HEK293 (cell line): Measurements from ENCODE around the gene AAR2.

ENCODE experiments used
- CTCF ChIA-PET: fragments of 350-600 bp; formaldehyde crosslinking; extraction: SDS; loops from one replicate; lab custom pipeline; 2021; ENCODE audit warnings: antibody characterized with exemption; lab: Yijun Ruan, JAX
- POLR2A ChIA-PET: fragments of 300-600 bp; formaldehyde crosslinking; extraction: SDS; loops from one replicate; lab custom pipeline; 2020; ENCODE audit warnings: antibody characterized with exemption, inconsistent platforms; lab: Yijun Ruan, JAX
- H3K27ac ChIP-seq: fragments of 200-500 bp; sonication (Bioruptor generic); 2 replicates; pipeline ENCODE4 v1.5.1; 2014; ENCODE audit warnings: low read depth, low read length, control low read depth, inconsistent platforms; ENCODE audit errors: extremely low read depth
- H3K36me3 ChIP-seq, 2 experiments: fragments of 200-500 bp in 1 of 2; sonication (Bioruptor generic) in 1 of 2; 1 replicate in 1 of 2; 2 replicates in 1 of 2; pipeline ENCODE4 v1.5.1; 2014 to 2017; ENCODE audit warnings: inconsistent platforms in 2 of 2, low read length in 2 of 2; ENCODE audit not compliant: control insufficient read depth in 2 of 2, insufficient read depth in 1 of 2
- H3K4me1 ChIP-seq: fragments of 200-500 bp; sonication (Bioruptor generic); 2 replicates; pipeline ENCODE4 v1.5.1; 2014; ENCODE audit warnings: mild to moderate bottlenecking, low read length, inconsistent platforms; ENCODE audit not compliant: control insufficient read depth, insufficient read depth
- H3K4me3 ChIP-seq: 2 replicates; pipeline ENCODE4 v1.5.1; 2011; ENCODE audit warnings: low read depth, mild to moderate bottlenecking, control low read depth, low read length, moderate library complexity
- H3K9me3 ChIP-seq: fragments of 200-500 bp; sonication (Bioruptor generic); 2 replicates; pipeline ENCODE4 v1.5.1; 2014; ENCODE audit warnings: low read depth, low read length, inconsistent platforms; ENCODE audit not compliant: control insufficient read depth, insufficient read depth
- IKZF3 ChIP-seq: fragments of 450-650 bp; IDR thresholded peaks from 2 replicates; pipeline ENCODE4 v1.5.0; 2018; ENCODE audit warnings: missing biosample characterization, mild to moderate bottlenecking, missing genetic modification characterization, moderate library complexity
- KLF1 ChIP-seq: fragments of 450-650 bp; formaldehyde crosslinking; IDR thresholded peaks from 2 replicates; pipeline ENCODE4 v1.5.1; 2016; ENCODE audit warnings: missing biosample characterization, missing genetic modification characterization
- KLF9 ChIP-seq: fragments of 450-650 bp; formaldehyde crosslinking; IDR thresholded peaks from 2 replicates; pipeline ENCODE4 v1.5.1; 2016; ENCODE audit warnings: missing biosample characterization, missing genetic modification characterization, low read depth
- PRDM4 ChIP-seq: fragments of 450-650 bp; formaldehyde crosslinking; IDR thresholded peaks from 2 replicates; pipeline ENCODE4 v1.5.1; 2017; ENCODE audit warnings: missing biosample characterization, missing genetic modification characterization
- YY1 ChIP-seq: fragments of 450-650 bp; formaldehyde crosslinking; IDR thresholded peaks from 2 replicates; pipeline ENCODE4 v1.5.1; 2018; ENCODE audit warnings: missing biosample characterization, missing genetic modification characterization
- ZBTB1 ChIP-seq: fragments of 450-650 bp; formaldehyde crosslinking; IDR thresholded peaks from 2 replicates; pipeline ENCODE4 v1.5.1; 2016; ENCODE audit warnings: missing biosample characterization, missing genetic modification characterization
- ZBTB21 ChIP-seq: fragments of 450-650 bp; formaldehyde crosslinking; IDR thresholded peaks from 2 replicates; pipeline ENCODE4 v1.5.1; 2017; ENCODE audit warnings: missing biosample characterization, missing genetic modification characterization
- ZBTB48 ChIP-seq: fragments of 450-650 bp; formaldehyde crosslinking; IDR thresholded peaks from 2 replicates; pipeline ENCODE4 v1.5.1; 2016; ENCODE audit warnings: missing biosample characterization, missing genetic modification characterization
- ZNF223 ChIP-seq: fragments of 450-650 bp; formaldehyde crosslinking; IDR thresholded peaks from 2 replicates; pipeline ENCODE4 v1.5.1; 2016; ENCODE audit warnings: missing biosample characterization, missing genetic modification characterization
- ZNF24 ChIP-seq: fragments of 450-650 bp; formaldehyde crosslinking; IDR thresholded peaks from 2 replicates; pipeline ENCODE4 v1.5.1; 2016; ENCODE audit warnings: missing biosample characterization, missing genetic modification characterization
- ZNF292 ChIP-seq: fragments of 450-650 bp; formaldehyde crosslinking; IDR thresholded peaks from 2 replicates; pipeline ENCODE4 v1.5.1; 2016; ENCODE audit warnings: low read depth, missing biosample characterization, missing genetic modification characterization, borderline replicate concordance
- ZNF433 ChIP-seq: fragments of 450-650 bp; formaldehyde crosslinking; IDR thresholded peaks from 2 replicates; pipeline ENCODE4 v1.5.1; 2016; ENCODE audit warnings: missing biosample characterization, missing genetic modification characterization, low read depth
- ZNF510 ChIP-seq: fragments of 450-650 bp; formaldehyde crosslinking; IDR thresholded peaks from 2 replicates; pipeline ENCODE4 v1.5.1; 2018; ENCODE audit warnings: mild to moderate bottlenecking, missing genetic modification characterization, missing biosample characterization; ENCODE audit not compliant: insufficient replicate concordance
- ZNF529 ChIP-seq: fragments of 450-650 bp; formaldehyde crosslinking; IDR thresholded peaks from 2 replicates; pipeline ENCODE4 v1.5.1; 2017; ENCODE audit warnings: missing genetic modification characterization, missing biosample characterization; ENCODE audit not compliant: insufficient replicate concordance
- ZNF530 ChIP-seq: fragments of 450-650 bp; formaldehyde crosslinking; IDR thresholded peaks from 2 replicates; pipeline ENCODE4 v1.5.1; 2016; ENCODE audit warnings: low read depth, missing biosample characterization, missing genetic modification characterization
- ZNF555 ChIP-seq: fragments of 450-650 bp; formaldehyde crosslinking; conservative IDR thresholded peaks from 2 replicates; pipeline ENCODE4 v1.5.1; 2017; ENCODE audit warnings: missing biosample characterization, mild to moderate bottlenecking, missing genetic modification characterization, inconsistent platforms
- ZNF558 ChIP-seq: fragments of 450-650 bp; formaldehyde crosslinking; IDR thresholded peaks from 2 replicates; pipeline ENCODE4 v1.5.1; 2016; ENCODE audit warnings: missing biosample characterization, missing genetic modification characterization
- ZNF610 ChIP-seq: fragments of 450-650 bp; formaldehyde crosslinking; IDR thresholded peaks from 2 replicates; pipeline ENCODE4 v1.5.1; 2016; ENCODE audit warnings: missing biosample characterization, missing genetic modification characterization, borderline replicate concordance
- ZNF624 ChIP-seq: fragments of 450-650 bp; formaldehyde crosslinking; IDR thresholded peaks from 2 replicates; pipeline ENCODE4 v1.5.1; 2017; ENCODE audit warnings: missing biosample characterization, missing genetic modification characterization
- ZNF626 ChIP-seq: fragments of 450-650 bp; sonication (Bioruptor Pico); formaldehyde crosslinking; IDR thresholded peaks from 2 replicates; pipeline ENCODE4 v1.5.1; 2018; ENCODE audit warnings: missing biosample characterization, missing genetic modification characterization, inconsistent platforms
- ZNF654 ChIP-seq: fragments of 450-650 bp; formaldehyde crosslinking; IDR thresholded peaks from 2 replicates; pipeline ENCODE4 v1.5.1; 2016; ENCODE audit warnings: low read depth, missing biosample characterization, missing genetic modification characterization
- ZNF670 ChIP-seq: fragments of 450-650 bp; formaldehyde crosslinking; IDR thresholded peaks from 2 replicates; pipeline ENCODE4 v1.5.1; 2016; ENCODE audit warnings: missing biosample characterization, missing genetic modification characterization, low read depth
- ZNF704 ChIP-seq: fragments of 450-650 bp; formaldehyde crosslinking; IDR thresholded peaks from 2 replicates; pipeline ENCODE4 v1.5.1; 2016; ENCODE audit warnings: missing biosample characterization, missing genetic modification characterization
- ZNF776 ChIP-seq: fragments of 450-650 bp; formaldehyde crosslinking; IDR thresholded peaks from 2 replicates; pipeline ENCODE4 v1.5.0; 2017; ENCODE audit warnings: missing biosample characterization, missing genetic modification characterization, borderline replicate concordance
- TF ChIP-seq, protein P1 (sequence below): fragments of 450-650 bp; formaldehyde crosslinking; IDR thresholded peaks from 2 replicates; pipeline ENCODE4 v1.5.1; 2016; ENCODE audit warnings: missing biosample characterization, missing genetic modification characterization
- TF ChIP-seq, protein P2 (sequence below): fragments of 450-650 bp; formaldehyde crosslinking; IDR thresholded peaks from 2 replicates; pipeline ENCODE4 v1.5.1; 2016; ENCODE audit warnings: missing biosample characterization, missing genetic modification characterization

AAR2 gene

DNA sequence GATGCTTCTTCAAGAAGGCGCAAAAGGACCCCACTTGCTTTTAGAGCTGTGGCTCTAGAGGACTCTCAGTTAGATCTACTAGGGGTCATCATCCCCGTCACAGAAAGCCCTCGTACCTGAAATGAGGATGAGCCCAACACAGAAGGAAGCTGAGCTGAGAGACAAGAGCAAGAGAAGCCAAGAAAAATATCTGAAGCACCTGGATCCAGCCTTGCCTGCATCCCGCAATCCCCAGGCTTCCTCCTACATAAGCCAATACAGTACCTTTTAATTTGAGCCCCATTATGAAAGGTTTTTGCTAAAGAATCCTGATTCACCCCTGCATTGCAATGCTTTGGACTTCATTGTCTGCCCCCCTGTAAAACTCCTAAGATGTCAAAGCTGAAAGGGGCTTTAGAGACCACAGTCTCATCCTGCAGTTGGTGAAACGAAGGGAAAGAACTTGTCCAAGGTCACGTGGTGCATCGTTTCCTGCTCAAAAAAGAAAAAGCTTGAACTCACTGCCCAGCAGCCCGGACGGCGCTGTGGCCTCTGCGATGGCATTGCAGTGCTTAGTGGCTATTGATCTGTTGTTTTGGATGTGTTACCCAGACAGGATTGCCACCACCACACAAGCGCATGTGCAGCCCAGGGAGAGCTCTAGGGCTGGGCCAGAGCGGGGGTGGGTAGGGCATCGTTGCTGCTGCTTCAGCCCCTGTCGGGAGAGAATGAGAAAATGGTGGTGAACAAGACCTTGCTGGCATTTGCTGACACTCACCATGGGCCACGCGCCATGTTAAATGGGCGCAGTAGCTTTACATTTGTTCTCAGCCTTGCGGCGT lies 28.4 kb downstream of the AAR2 start:
- TF ChIP-seq KLF9 (no peak), ZNF776 (tag by site-specific recombination) (no peak), ZNF626 (no peak), ZBTB21 (tag by site-specific recombination) (no peak), ZNF510 (tag by site-specific recombination) (no peak), ZNF292 (tag by site-specific recombination) (no peak), ZNF529 (tag by site-specific recombination) (no peak), ZNF433 (tag by site-specific recombination) (no peak), ZBTB48 (tag by site-specific recombination) (no peak), ZNF654 (tag by site-specific recombination) (no peak), ZNF530 (tag by site-specific recombination) (no peak), YY1 (no peak)
- TF ChIP-seq, all 188 proteins: peak for 0
- H3K9me3 ChIP-seq: no peaks in the 10 kb centered on the region
- H3K27ac ChIP-seq: no peak overlapping the region
- POLR2A ChIA-PET: no interaction called here
- H3K4me3 ChIP-seq: no peak overlapping the region
- no peaks in the 10 kb centered on the region for H3K4me1 ChIP-seq
- H3K36me3 ChIP-seq: no peaks in the 10 kb centered on the region
- CTCF ChIA-PET: interaction anchor here (1.1 kb wide), 1 partner anchor 175 kb away, joined by 5 read pairs; no protein-coding TSS in a partner anchor

DNA sequence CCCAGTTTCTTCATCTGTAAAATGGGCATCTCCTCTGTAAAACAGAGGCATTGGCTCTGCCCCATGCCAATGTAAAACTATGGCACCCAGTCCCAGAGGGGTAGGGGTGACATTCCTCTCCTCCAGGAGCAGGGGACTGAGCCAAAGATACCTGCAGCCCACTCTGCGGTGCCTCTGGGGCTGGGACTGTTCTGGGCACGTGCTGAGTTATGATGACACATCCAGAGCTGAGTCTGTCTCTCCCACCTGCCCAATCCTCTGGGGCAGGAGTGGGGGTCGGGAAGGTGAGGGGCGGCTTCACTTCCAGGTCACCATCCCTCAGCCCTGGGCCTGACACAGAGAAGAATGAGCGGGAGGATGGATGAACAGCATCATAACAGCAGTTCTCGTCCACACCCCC lies 29.9 kb downstream of the AAR2 start:
- TF ChIP-seq IKZF3 (tag by site-specific recombination): no peak
- no peak for TF ChIP-seq ZNF704 (tag by site-specific recombination)
- TF ChIP-seq, protein P1, sequence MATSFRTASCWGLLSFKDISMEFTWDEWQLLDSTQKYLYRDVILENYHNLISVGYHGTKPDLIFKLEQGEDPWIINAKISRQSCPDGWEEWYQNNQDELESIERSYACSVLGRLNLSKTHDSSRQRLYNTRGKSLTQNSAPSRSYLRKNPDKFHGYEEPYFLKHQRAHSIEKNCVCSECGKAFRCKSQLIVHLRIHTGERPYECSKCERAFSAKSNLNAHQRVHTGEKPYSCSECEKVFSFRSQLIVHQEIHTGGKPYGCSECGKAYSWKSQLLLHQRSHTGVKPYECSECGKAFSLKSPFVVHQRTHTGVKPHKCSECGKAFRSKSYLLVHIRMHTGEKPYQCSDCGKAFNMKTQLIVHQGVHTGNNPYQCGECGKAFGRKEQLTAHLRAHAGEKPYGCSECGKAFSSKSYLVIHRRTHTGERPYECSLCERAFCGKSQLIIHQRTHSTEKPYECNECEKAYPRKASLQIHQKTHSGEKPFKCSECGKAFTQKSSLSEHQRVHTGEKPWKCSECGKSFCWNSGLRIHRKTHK (tag by site-specific recombination): no peak
- TF ChIP-seq ZNF24 (tag by site-specific recombination): no peak
- TF ChIP-seq ZNF558 (tag by site-specific recombination): no peak
- no peak for TF ChIP-seq ZNF610 (tag by site-specific recombination)
- TF ChIP-seq ZBTB1: no peak
- no peak for TF ChIP-seq ZNF223
- TF ChIP-seq PRDM4: no peak
- no peak for TF ChIP-seq KLF1 (tag by site-specific recombination)
- TF ChIP-seq ZNF555 (tag by site-specific recombination): no peak
- no peak for TF ChIP-seq ZNF670 (tag by site-specific recombination)
- TF ChIP-seq ZNF624: no peak
- TF ChIP-seq, protein P2, sequence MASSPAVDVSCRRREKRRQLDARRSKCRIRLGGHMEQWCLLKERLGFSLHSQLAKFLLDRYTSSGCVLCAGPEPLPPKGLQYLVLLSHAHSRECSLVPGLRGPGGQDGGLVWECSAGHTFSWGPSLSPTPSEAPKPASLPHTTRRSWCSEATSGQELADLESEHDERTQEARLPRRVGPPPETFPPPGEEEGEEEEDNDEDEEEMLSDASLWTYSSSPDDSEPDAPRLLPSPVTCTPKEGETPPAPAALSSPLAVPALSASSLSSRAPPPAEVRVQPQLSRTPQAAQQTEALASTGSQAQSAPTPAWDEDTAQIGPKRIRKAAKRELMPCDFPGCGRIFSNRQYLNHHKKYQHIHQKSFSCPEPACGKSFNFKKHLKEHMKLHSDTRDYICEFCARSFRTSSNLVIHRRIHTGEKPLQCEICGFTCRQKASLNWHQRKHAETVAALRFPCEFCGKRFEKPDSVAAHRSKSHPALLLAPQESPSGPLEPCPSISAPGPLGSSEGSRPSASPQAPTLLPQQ (tag by site-specific recombination): no peak
- TF ChIP-seq, all 188 proteins: peak for 0
- no peaks in the 10 kb centered on the region for H3K36me3 ChIP-seq
- no peaks in the 10 kb centered on the region for H3K4me1 ChIP-seq
- no peak overlapping the region for H3K4me3 ChIP-seq
- ChIA-PET CTCF (no interaction called here), POLR2A (no interaction called here)
- no peak overlapping the region for H3K27ac ChIP-seq
- H3K9me3 ChIP-seq: no peaks in the 10 kb centered on the region
